Measurements from ENCODE around the gene STK40. TPM values are rescaled to one million over a fixed set of nuclear protein-coding genes. Genes with fewer than 3 reads are reported as not detected.

The STK40 gene
- total RNA-seq, 1 experiment from 2014 or later: 49.6 TPM

- H3K27me3 ChIP-seq (ENCODE audit: control insufficient read depth, insufficient read depth, low read length): no peaks in the 10 kb centered on the region
- no peaks in the 10 kb centered on the region for H3K9me3 ChIP-seq (ENCODE audit: control insufficient read depth, insufficient read depth, low read depth, low read length)
- H3K36me3 ChIP-seq (ENCODE audit: control insufficient read depth, insufficient read depth, low read length): no peaks in the 10 kb centered on the region
- H3K4me3 ChIP-seq (ENCODE audit: low read depth in 2 of 2, low read length in 2 of 2): peak overlapping the region in 1 of 2 experiments; percentile 93; a peak in 2 of 4 replicates
- ATAC-seq (no peak), DNase-seq (ENCODE audit: low read depth, low spot score) (no peak)
- CTCF ChIA-PET: interaction anchor here (0.7 kb wide), 1 partner anchor 57 kb away, joined by 3 read pairs; no protein-coding TSS in a partner anchor
- in situ Hi-C loops (cut with HindIII; ENCODE audit: low pct_unique_long_range_greater_than_20kb, low sequenced_read_pairs): no loop called here
- H3K4me1 ChIP-seq (ENCODE audit: control insufficient read depth, insufficient read depth, low read length): no peaks in the 10 kb centered on the region
- POLR2A ChIA-PET: no interaction called here
- BruUV-seq (replicated peaks): no TSS peak
- no peak overlapping the region for H3K27ac ChIP-seq (ENCODE audit: low read length)
- TF ChIP-seq CTCF (IDR thresholded peaks at IDR 0.05) (no peak), POLR2AphosphoS5 (IDR thresholded peaks at IDR 0.05; ENCODE audit: low read depth, low read length) (no peak), SIN3A (IDR thresholded peaks at IDR 0.05; ENCODE audit: borderline replicate concordance, insufficient read depth, low read depth, low read length) (no peak), REST (IDR thresholded peaks at IDR 0.05; ENCODE audit: insufficient read depth in 1 of 2, low read depth in 2 of 2, low read length in 1 of 2) (no peak), TCF7L2 (IDR thresholded peaks at IDR 0.05; ENCODE audit: low read depth, low read length) (no peak)
- intact Hi-C loops (cut with micrococcal nuclease; ENCODE audit: unreplicated experiment): no loop called here
These were observed 10.6 kb upstream of the STK40 start for GRCh38 chr1:36396359-36396758.

- ChIA-PET CTCF (no interaction called here), POLR2A (no interaction called here)
- no peak for ATAC-seq
- intact Hi-C loops (cut with micrococcal nuclease; ENCODE audit: unreplicated experiment): no loop called here
- no peak overlapping the region for H3K27ac ChIP-seq (ENCODE audit: low read length)
- no TSS peak for BruUV-seq (replicated peaks)
- DNase-seq (ENCODE audit: low read depth, low spot score): no peak
- H3K4me1 ChIP-seq (ENCODE audit: control insufficient read depth, insufficient read depth, low read length): 0 out of 2 replicates have a peak, but pooled peaks cover 2% of the 10 kb centered on the region
- in situ Hi-C loops (cut with HindIII; ENCODE audit: low pct_unique_long_range_greater_than_20kb, low sequenced_read_pairs): no loop called here
- TF ChIP-seq SIN3A (IDR thresholded peaks at IDR 0.05; ENCODE audit: borderline replicate concordance, insufficient read depth, low read depth, low read length): no peak
- no peak for TF ChIP-seq TCF7L2 (IDR thresholded peaks at IDR 0.05; ENCODE audit: low read depth, low read length)
- no peak for TF ChIP-seq REST (IDR thresholded peaks at IDR 0.05; ENCODE audit: insufficient read depth in 1 of 2, low read depth in 2 of 2, low read length in 1 of 2)
- no peak for TF ChIP-seq CTCF (IDR thresholded peaks at IDR 0.05)
- TF ChIP-seq POLR2AphosphoS5 (IDR thresholded peaks at IDR 0.05; ENCODE audit: low read depth, low read length): no peak
- H3K9me3 ChIP-seq (ENCODE audit: control insufficient read depth, insufficient read depth, low read depth, low read length): no peaks in the 10 kb centered on the region
- no peaks in the 10 kb centered on the region for H3K27me3 ChIP-seq (ENCODE audit: control insufficient read depth, insufficient read depth, low read length)
- H3K4me3 ChIP-seq (ENCODE audit: low read depth in 2 of 2, low read length in 2 of 2): no peak overlapping the region
- H3K36me3 ChIP-seq (ENCODE audit: control insufficient read depth, insufficient read depth, low read length): no peaks in the 10 kb centered on the region
These were observed 8.0 kb upstream of the STK40 start for GRCh38 chr1:36393686-36394085.

Data from Panc1 (cell line).